ENCODE measurements around the gene DCST2.

Gene DCST2

GRCh38 chr1:155069551-155070157 lies 36.1 kb upstream of the DCST2 start:
- no peak for DNase-seq

DNA sequence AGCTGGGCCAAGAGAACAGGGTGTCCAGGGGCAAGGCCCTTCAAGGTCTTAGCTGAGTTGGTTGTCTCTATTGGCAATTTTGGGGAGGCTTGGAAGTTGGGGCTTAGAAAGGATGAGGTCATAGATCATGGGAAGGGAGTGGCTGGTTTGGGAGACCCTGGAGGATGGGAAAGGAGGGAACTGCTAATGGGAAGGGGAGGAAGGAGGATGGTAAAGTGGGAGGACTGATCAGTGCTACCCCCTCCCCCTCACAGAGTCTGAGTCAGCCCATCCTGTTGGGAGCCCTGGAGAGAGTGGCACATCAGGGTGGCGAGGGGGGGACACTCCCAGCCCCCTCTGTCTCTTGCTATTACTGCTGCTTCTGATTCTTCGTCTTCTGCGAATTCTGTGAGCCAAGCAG lies 35.0 kb upstream of the DCST2 start:
- no peak for DNase-seq

GRCh38 chr1:155066777-155067176 lies 33.2 kb upstream of the DCST2 start:
- no peak for DNase-seq

DNA sequence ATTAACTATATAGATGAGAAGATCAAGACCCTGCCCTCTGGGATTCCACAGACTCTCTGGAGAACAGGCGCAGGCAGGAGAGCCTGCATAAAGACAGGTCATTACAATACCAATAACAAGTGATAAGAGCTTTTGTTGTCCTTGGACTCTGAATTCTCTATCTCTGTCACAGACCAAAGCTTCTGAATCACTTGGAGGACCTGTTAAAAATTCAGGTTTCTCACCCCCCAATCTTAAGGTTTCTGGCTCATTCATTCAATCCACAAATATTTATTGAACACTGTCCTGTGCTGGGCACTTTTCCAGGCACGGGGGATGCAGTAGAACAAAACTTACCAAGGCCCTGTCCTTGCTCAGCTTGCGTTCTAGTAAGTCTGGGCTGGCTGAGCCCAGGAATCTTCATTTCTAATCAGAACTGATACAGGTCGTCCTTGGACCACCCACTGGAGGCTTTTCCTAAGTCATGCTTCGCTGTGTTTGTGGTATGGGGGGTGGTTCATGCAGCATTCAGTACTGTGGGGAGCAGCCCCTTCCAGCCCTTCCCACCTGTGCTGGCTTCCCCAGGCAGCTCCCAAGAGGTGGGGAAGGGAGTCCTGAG lies 31.4 kb upstream of the DCST2 start:
- DNase-seq, result no peak

- DNase-seq, result peak; percentile 47
These were observed 30.7 kb upstream of the DCST2 start for GRCh38 chr1:155064111-155064831.

DNA sequence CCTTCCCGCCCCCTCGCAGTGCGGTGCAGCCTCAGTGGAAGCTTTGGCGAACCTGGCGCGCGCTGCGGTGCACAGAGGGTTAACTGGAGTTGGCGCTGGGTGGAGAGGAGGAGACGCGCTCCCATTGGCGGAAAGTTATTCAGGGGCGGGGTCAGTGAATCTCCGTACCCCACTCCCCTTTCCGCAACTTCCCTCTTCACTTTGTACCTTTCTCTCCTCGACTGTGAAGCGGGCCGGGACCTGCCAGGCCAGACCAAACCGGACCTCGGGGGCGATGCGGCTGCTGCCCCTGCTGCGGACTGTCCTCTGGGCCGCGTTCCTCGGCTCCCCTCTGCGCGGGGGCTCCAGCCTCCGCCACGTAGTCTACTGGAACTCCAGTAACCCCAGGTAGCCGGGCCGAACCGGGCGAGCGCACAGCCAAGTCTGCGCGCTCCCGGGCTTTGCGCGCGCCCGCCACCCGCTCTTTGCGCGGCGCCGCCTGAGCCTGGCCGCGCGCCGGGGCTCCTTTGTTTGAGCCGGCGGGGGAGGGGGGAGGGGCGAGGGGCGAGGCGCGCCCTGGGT lies 30.0 kb upstream of the DCST2 start, which contains the start of gene EFNA4:
Gene EFNA4 (plus strand): TSS at position 191 of the 561 bp plus-strand sequence. CDS start 84 bp downstream, at position 275.
- peak; percentile 89 for DNase-seq

- peak; percentile 79 for DNase-seq
These were observed 29.3 kb upstream of the DCST2 start for GRCh38 chr1:155062702-155063411.

- DNase-seq, result no peak
These were observed 28.6 kb upstream of the DCST2 start for GRCh38 chr1:155062151-155062686.

GRCh38 chr1:155061381-155062150 lies 28.0 kb upstream of the DCST2 start:
- DNase-seq, result peak; percentile 96

DNA sequence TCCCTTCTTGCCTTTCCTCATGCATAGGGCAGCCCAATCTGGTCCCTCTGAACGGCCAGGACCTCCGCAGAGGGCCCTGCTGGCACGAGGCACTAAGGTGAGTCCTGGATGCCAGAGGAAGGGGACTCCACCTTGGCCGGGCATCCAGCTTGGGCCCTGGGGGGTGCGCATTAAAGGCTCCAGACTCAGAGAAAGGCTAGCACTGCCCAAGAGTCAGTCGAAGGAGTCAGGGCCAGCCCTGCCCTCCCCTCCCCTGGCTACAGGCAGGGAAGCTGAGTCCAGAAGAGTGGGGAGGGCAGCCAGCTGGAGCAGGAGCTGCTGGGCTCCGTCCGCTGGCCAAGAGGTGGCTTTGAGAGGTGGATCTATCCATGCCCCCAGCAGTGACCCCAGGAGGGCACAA lies 27.2 kb upstream of the DCST2 start:
- DNase-seq, result no peak

GRCh38 chr1:155057788-155058211 lies 24.2 kb upstream of the DCST2 start:
- DNase-seq, result no peak

DNA sequence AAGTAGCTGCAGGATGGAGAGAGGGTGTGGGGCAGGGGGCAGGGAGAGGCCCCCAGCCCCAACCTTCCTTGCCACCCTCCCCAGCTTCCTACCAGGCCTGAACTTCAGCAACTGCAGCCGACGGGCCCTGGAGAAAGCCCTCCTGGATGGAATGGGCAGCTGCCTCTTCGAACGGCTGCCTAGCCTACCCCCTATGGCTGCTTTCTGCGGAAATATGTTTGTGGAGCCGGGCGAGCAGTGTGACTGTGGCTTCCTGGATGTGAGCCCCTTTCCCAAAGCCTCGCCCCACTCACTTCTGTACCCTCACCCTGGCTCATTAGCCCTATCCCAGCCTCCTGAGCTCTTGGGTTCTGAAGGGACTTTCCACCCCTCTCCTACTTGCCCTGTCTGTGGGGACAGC lies 23.5 kb upstream of the DCST2 start:
- DNase-seq, result no peak

- no peak for DNase-seq
These were observed 20.0 kb upstream of the DCST2 start for GRCh38 chr1:155053531-155054105.

DNA sequence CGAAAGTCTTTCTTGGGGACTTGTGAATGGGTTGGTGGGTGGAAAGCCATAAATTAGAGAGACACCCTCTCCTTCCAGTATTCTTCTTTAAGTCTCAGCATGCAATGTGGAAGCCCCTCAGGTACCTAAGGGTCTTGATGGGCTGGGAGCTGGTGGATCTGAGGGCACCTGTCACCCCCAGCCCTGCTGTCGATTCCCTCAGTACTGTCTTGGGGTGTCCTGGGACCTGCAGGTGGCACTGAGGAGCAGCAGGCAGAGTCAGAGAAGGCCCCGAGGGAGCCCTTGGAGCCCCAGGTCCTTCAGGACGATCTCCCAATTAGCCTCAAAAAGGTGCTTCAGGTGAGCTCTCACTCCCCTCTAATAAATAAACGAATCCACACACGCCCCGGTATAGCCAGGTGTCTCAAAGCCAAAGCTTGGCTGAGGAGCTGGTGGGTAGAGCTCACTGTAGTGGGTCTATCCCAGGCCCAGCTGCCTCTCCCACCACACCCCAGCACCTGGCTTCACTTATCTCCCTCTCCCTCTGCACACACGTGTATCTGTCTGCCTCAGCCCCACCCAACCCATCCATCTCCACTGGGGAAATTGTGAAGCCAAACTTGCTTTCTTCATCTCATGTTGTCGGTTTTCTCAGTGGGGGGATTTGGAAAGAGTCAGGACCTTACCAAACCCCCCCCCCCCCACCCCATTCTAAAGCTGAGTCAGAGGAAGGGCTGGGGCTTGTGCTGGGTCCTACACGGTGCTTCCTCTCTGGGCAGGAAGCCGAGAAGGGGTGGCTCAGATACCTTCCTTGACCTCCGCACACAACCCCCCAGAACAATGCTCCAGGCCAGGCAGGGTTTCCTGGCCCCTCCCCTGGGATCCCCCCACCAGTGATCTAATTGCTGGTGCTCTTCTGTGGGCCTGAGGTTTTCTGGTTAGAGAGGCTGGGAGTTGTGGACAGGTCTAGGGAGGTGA lies 19.1 kb upstream of the DCST2 start:
- DNase-seq, result no peak

DNA sequence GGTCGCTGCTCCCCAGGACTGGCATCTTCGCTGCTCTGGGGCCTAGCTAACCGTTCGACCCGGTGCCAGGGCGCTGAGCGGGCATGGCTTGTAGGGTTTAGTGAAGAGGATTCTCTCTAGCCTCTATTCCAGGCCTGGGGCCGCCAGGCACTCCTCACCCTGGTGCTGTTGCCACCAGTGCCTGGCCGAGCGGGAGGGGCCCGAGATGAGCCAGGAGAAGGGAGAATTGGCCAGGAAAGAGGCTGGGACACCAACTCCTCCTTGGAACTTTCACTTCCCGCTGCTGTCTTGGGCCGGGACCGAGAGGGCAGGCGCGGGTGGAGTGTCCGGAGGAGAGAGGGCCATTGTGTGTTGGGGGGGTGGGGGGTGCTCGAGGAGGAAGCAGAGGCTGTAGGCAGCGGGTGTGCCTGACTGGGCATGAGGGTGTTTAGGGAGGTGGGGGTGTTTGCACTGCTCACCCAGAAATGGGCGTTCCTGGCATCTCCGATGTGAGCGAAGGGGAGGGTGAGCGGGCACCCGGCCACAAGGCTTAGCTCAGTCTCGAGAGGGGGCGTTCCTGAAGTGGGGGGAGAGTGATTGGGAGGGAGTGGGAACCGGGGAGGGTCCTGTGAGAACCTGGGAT lies 18.3 kb upstream of the DCST2 start:
- DNase-seq, result peak; percentile 56

DNA sequence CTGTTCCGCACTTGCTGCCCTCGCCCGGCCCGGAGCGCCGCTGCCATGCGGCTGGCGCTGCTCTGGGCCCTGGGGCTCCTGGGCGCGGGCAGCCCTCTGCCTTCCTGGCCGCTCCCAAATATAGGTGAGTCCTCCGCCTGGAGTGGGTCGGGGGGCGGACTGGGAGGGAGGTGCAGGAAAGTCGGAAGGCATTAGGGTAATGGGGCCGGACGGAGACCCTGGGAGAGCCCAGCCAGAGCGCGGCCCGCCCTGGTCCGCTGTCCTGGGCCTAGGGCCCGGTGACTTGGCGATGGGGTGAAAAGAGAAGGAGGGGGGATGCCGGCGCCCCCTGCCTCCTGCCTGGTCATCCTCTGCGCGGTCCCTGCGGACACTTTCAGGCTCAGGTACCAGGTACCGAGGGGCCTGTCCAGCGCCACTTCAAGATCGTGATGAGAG lies 17.8 kb upstream of the DCST2 start:
- no peak for DNase-seq

- DNase-seq, result peak; percentile 86
These were observed 17.2 kb upstream of the DCST2 start, which contains the start of gene ADAM15 for GRCh38 chr1:155050560-155051341. ADAM15 (plus strand) TSS chr1:155051316; CDS start chr1:155051387, 71 bp downstream.

GRCh38 chr1:155049651-155050559 lies 16.3 kb upstream of the DCST2 start:
- DNase-seq, result no peak
